Measurements from ENCODE around the gene ACAP1. TPM values are rescaled to one million over a fixed set of nuclear protein-coding genes. Genes with fewer than 3 reads are reported as not detected.

Gene ACAP1
- total RNA-seq, 3 donors from 2014 or later = 3.4 to 6.6 (median 5.2) TPM

- TF ChIP-seq POLR2A (IDR thresholded peaks at IDR 0.05) = no peak
- TF ChIP-seq POLR2AphosphoS5 (IDR thresholded peaks at IDR 0.05) = no peak
- TF ChIP-seq, protein P1, sequence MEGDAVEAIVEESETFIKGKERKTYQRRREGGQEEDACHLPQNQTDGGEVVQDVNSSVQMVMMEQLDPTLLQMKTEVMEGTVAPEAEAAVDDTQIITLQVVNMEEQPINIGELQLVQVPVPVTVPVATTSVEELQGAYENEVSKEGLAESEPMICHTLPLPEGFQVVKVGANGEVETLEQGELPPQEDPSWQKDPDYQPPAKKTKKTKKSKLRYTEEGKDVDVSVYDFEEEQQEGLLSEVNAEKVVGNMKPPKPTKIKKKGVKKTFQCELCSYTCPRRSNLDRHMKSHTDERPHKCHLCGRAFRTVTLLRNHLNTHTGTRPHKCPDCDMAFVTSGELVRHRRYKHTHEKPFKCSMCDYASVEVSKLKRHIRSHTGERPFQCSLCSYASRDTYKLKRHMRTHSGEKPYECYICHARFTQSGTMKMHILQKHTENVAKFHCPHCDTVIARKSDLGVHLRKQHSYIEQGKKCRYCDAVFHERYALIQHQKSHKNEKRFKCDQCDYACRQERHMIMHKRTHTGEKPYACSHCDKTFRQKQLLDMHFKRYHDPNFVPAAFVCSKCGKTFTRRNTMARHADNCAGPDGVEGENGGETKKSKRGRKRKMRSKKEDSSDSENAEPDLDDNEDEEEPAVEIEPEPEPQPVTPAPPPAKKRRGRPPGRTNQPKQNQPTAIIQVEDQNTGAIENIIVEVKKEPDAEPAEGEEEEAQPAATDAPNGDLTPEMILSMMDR (IDR thresholded peaks at IDR 0.05) = no peak
- no peaks in the 10 kb centered on the region for H3K9me3 ChIP-seq
- H3K4me3 ChIP-seq = no peak overlapping the region
- no peaks in the 10 kb centered on the region for H3K4me1 ChIP-seq
- peaks cover 5 to 38% of the 10 kb centered on the region in 2 donors for H3K27me3 ChIP-seq
- no peaks in the 10 kb centered on the region for H3K36me3 ChIP-seq
- DNase-seq (ENCODE audit: low spot score in 2 of 2) = no peak
- intact Hi-C loops (cut with DNase I; ENCODE audit: low total_unique reads) = no loop called here
- no peak overlapping the region for H3K27ac ChIP-seq
These were observed 3.9 kb downstream of the ACAP1 start for GRCh38 chr17:7340179-7340578.

DNA sequence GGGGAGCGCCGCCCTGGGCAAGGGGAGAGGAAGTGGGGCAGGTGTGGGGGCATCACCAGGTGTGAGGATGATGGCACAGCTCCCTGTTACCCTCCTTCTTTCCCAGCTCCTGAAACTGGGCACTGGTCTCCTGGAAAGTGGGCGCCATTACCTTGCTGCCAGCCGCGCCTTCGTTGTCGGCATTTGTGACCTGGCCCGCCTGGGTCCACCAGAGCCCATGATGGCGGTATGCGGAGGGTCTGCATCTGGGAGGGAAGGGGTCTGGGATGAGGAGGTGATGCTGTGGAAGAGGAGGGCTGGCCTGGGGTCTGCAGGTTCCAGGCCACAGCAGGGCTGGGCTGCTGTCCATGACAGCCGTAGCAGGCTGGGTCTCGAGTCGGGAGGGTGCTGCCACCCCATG, 5.5 kb downstream of the ACAP1 start:
- DNase-seq (ENCODE audit: low spot score in 2 of 2) = no peak
- intact Hi-C loops (cut with DNase I; ENCODE audit: low total_unique reads) = no loop called here
- Histone ChIP-seq H3K4me3 (no peak overlapping the region), H3K9me3 (no peaks in the 10 kb centered on the region), H3K4me1 (no peaks in the 10 kb centered on the region), H3K27ac (no peak overlapping the region), H3K27me3 (peaks cover 5 to 36% of the 10 kb centered on the region in 2 donors), H3K36me3 (no peaks in the 10 kb centered on the region)
- TF ChIP-seq POLR2AphosphoS5 (IDR thresholded peaks at IDR 0.05) (no peak), POLR2A (IDR thresholded peaks at IDR 0.05) (no peak)
- TF ChIP-seq, protein P1 (IDR thresholded peaks at IDR 0.05) = no peak

DNA sequence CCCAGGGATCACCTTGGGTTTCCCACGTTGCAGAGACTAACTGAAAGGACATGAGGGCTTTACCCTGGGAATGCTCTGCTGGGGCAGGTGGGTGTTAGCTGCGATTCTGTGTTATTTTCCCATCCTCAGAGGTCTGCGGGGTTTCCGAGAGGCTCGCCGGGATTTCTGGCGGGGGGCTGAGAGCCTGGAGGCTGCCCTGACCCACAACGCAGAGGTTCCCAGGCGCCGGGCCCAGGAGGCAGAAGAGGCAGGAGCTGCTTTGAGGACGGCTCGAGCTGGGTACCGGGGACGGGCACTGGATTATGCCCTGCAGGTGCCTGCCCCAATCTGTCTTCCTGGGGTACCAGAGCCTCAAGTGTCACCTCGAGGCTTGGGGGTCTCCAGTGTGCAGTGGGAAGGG, 6.9 kb downstream of the ACAP1 start:
- intact Hi-C loops (cut with DNase I; ENCODE audit: low total_unique reads) = no loop called here
- H3K4me3 ChIP-seq = no peak overlapping the region

GRCh38 chr17:7346761-7347614, 10.7 kb downstream of the ACAP1 start:
- no peak for TF ChIP-seq POLR2A (IDR thresholded peaks at IDR 0.05)
- TF ChIP-seq, protein P1 (IDR thresholded peaks at IDR 0.05) = no peak
- no peak for TF ChIP-seq POLR2AphosphoS5 (IDR thresholded peaks at IDR 0.05)
- peaks cover under 1 to 13% of the 10 kb centered on the region in 2 donors for H3K27me3 ChIP-seq
- H3K9me3 ChIP-seq = no peaks in the 10 kb centered on the region
- no peaks in the 10 kb centered on the region for H3K4me1 ChIP-seq
- H3K4me3 ChIP-seq = no peak overlapping the region
- no peak for DNase-seq (ENCODE audit: low spot score in 2 of 2)
- no peaks in the 10 kb centered on the region for H3K36me3 ChIP-seq
- no peak overlapping the region for H3K27ac ChIP-seq
- intact Hi-C loops (cut with DNase I; ENCODE audit: low total_unique reads) = no loop called here

More for the DNA sequence above, 6.9 kb downstream of the ACAP1 start:
- H3K27ac ChIP-seq = no peak overlapping the region
- no peaks in the 10 kb centered on the region for H3K36me3 ChIP-seq
- no peak for DNase-seq (ENCODE audit: low spot score in 2 of 2)
- no peaks in the 10 kb centered on the region for H3K9me3 ChIP-seq
- TF ChIP-seq, protein P1 (IDR thresholded peaks at IDR 0.05) = no peak
- TF ChIP-seq POLR2A (IDR thresholded peaks at IDR 0.05) (no peak), POLR2AphosphoS5 (IDR thresholded peaks at IDR 0.05) (no peak)
- peaks cover 5 to 34% of the 10 kb centered on the region in 2 donors for H3K27me3 ChIP-seq
- H3K4me1 ChIP-seq = no peaks in the 10 kb centered on the region

All from breast epithelium (tissue), 4 donors.